Panc1 (cell line): ENCODE results near the gene ETFDH. TPM values are rescaled to one million over a fixed set of nuclear protein-coding genes. Genes with fewer than 3 reads are reported as not detected.
"Not testable (repeated sequence)": the region's sequence is repeated elsewhere in the genome, so short reads cannot be mapped to it uniquely, and the experiment has no call there.

Source experiments
- ATAC-seq: fragments of 200-7000 bp; cut with Tn5 transposase; 2 replicates; pipeline ENCODE4 v1.9.1; 2020; ENCODE audit warnings: mild to moderate bottlenecking, moderate library complexity
- BruUV-seq: library from RNA; stranded (reverse); fragments of 400-500 nt; replicated peaks from 2 replicates; lab custom pipeline; 2021; lab: Mats Ljungman, UMichigan
- CTCF ChIA-PET: fragments of 300-600 bp; sonication (Branson Sonifier 250); formaldehyde crosslinking; loops from one replicate; lab custom pipeline; 2022; ENCODE audit warnings: antibody characterized with exemption; lab: Charles Lee
- POLR2A ChIA-PET: fragments of 300-600 bp; sonication (Branson Sonifier 250); formaldehyde crosslinking; loops from one replicate; lab custom pipeline; 2022; ENCODE audit warnings: antibody characterized with exemption; lab: Charles Lee
- DNase-seq: peaks from one replicate; pipeline ENCODE4 v3.0.0-alpha.2; 2010; ENCODE audit warnings: low read depth, low spot score
- H3K27ac ChIP-seq: 2 replicates; pipeline ENCODE4 v1.5.1; 2011; ENCODE audit warnings: mild to moderate bottlenecking, low read length, inconsistent platforms
- H3K27me3 ChIP-seq: fragments of 200-500 bp; sonication (Bioruptor generic); 2 replicates; pipeline ENCODE4 v1.6.0; 2014; ENCODE audit warnings: low read length, inconsistent platforms; ENCODE audit not compliant: control insufficient read depth, insufficient read depth
- H3K36me3 ChIP-seq: fragments of 200-500 bp; sonication (Bioruptor generic); 2 replicates; pipeline ENCODE4 v1.5.1; 2014; ENCODE audit warnings: inconsistent platforms, mild to moderate bottlenecking, low read length, moderate library complexity; ENCODE audit not compliant: control insufficient read depth, insufficient read depth
- H3K4me1 ChIP-seq: 2 replicates; pipeline ENCODE4 v1.5.1; 2011; ENCODE audit warnings: inconsistent platforms, mild to moderate bottlenecking, low read length, moderate library complexity; ENCODE audit not compliant: control insufficient read depth, insufficient read depth
- H3K4me3 ChIP-seq, 2 experiments: 2 replicates each; pipeline ENCODE4 v1.5.1; 2011 to 2012; ENCODE audit warnings: low read depth in 2 of 2, low read length in 2 of 2, mild to moderate bottlenecking in 2 of 2, inconsistent platforms in 1 of 2, moderate library complexity in 1 of 2
- H3K9me3 ChIP-seq: fragments of 200-500 bp; sonication (Bioruptor generic); 2 replicates; pipeline ENCODE4 v1.5.1; 2014; ENCODE audit warnings: low read depth, mild to moderate bottlenecking, inconsistent platforms, low read length, moderate library complexity; ENCODE audit not compliant: control insufficient read depth, insufficient read depth
- POLR2AphosphoS5 ChIP-seq: IDR thresholded peaks from 2 replicates; pipeline ENCODE4 v1.6.1; 2012; ENCODE audit warnings: mild to moderate bottlenecking, low read depth, low read length, moderate library complexity
- REST ChIP-seq, 2 experiments: IDR thresholded peaks; 2 replicates each; pipeline ENCODE4 v1.6.1; 2011 to 2012; ENCODE audit warnings: low read depth in 2 of 2, control low read depth in 1 of 2, low read length in 1 of 2, mild to moderate bottlenecking in 1 of 2, moderate library complexity in 1 of 2; ENCODE audit not compliant: insufficient read depth in 1 of 2
- SIN3A ChIP-seq: IDR thresholded peaks from 2 replicates; pipeline ENCODE4 v1.6.1; 2012; ENCODE audit warnings: low read depth, mild to moderate bottlenecking, low read length, moderate library complexity, borderline replicate concordance; ENCODE audit not compliant: insufficient read depth
- TCF7L2 ChIP-seq: IDR thresholded peaks from 2 replicates; pipeline ENCODE4 v1.6.1; 2011; ENCODE audit warnings: mild to moderate bottlenecking, low read depth, low read length, inconsistent platforms
- in situ Hi-C: cut with HindIII; loops from 2 replicates; pipeline ENCODE4 v1.10.0; 2016; ENCODE audit warnings: low sequenced_read_pairs, low pct_unique_long_range_greater_than_20kb
- intact Hi-C: fragments of 100-400 bp; cut with micrococcal nuclease; formaldehyde crosslinking; loops from one replicate; pipeline ENCODE4 v1.10.0; 2022; ENCODE audit not compliant: unreplicated experiment
- total RNA-seq: library from RNA; stranded (reverse); gene quantifications from one replicate; pipeline ENCODE4 v1.2.1, GENCODE V29; 2021; ENCODE audit not compliant: unreplicated experiment
- TF ChIP-seq, protein P1 (sequence below): fragments of 450-650 bp; IDR thresholded peaks from 2 replicates; pipeline ENCODE4 v1.5.1; 2017; ENCODE audit warnings: mild to moderate bottlenecking

Gene ETFDH
- total RNA-seq, 1 experiment from 2014 or later = 23.7 TPM

- in situ Hi-C loops (no loop called here), intact Hi-C loops (no loop called here)
- Histone ChIP-seq H3K4me3 (no peak overlapping the region), H3K27ac (no peak overlapping the region), H3K4me1 (no peaks in the 10 kb centered on the region), H3K27me3 (no peaks in the 10 kb centered on the region), H3K9me3 (no peaks in the 10 kb centered on the region), H3K36me3 (no peaks in the 10 kb centered on the region)
- ChIA-PET CTCF (no interaction called here), POLR2A (no interaction called here)
- ATAC-seq (no peak), DNase-seq (no peak)
- TF ChIP-seq TCF7L2 = no peak
- no peak for TF ChIP-seq SIN3A
- no peak for TF ChIP-seq REST (IDR thresholded peaks at IDR 0.05; ENCODE audit: insufficient read depth in 1 of 2, low read depth in 2 of 2, low read length in 1 of 2)
- TF ChIP-seq POLR2AphosphoS5 = no peak
- TF ChIP-seq, protein P1, sequence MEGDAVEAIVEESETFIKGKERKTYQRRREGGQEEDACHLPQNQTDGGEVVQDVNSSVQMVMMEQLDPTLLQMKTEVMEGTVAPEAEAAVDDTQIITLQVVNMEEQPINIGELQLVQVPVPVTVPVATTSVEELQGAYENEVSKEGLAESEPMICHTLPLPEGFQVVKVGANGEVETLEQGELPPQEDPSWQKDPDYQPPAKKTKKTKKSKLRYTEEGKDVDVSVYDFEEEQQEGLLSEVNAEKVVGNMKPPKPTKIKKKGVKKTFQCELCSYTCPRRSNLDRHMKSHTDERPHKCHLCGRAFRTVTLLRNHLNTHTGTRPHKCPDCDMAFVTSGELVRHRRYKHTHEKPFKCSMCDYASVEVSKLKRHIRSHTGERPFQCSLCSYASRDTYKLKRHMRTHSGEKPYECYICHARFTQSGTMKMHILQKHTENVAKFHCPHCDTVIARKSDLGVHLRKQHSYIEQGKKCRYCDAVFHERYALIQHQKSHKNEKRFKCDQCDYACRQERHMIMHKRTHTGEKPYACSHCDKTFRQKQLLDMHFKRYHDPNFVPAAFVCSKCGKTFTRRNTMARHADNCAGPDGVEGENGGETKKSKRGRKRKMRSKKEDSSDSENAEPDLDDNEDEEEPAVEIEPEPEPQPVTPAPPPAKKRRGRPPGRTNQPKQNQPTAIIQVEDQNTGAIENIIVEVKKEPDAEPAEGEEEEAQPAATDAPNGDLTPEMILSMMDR = no peak
- no TSS peak for BruUV-seq
These were observed 78.3 kb downstream of the ETFDH start for GRCh38 chr4:158750379-158750778.

DNA sequence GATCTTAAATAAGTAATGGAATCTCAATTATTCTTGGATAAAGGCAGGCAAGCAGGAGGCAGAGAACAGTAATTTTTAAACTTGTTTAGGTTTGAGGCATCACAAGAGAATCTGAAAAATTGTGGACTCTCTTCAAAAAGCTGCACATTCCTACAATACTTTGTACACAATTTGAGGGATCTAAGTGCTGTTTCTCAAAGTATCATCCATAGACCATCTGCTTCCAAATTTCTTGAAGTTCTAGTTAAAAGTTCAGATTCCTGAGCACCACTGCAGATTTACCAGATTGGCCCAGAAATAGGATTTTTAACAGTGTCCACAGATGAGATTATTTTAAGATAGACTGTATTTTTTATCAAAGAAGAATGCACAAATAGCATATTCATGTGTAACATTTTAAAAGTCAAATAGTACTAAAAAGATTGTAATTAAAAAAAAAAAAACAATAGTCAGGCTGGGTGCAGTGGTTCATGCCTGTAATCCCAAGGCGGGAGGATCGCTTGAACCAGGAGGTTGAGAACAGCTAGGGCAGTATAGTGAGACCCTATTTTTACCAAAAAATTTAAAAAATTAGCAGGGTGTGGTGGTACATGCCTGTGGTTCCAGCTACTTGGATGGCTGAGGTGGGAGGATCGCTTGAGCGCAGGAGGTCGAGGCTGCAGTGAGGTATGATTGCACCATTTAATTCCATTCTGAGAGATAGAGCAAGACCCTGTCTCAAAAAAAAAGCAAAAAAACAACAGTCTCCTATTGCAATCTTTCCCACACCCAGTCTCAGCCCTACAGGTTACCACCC is 82.5 kb downstream of the ETFDH start:
- in situ Hi-C loops = no loop called here
- no peaks in the 10 kb centered on the region for H3K36me3 ChIP-seq
- CTCF ChIA-PET = interaction anchor here (0.7 kb wide), 1 partner anchor 98 kb away, joined by 9 read pairs; no protein-coding TSS in a partner anchor
- no peak overlapping the region for H3K27ac ChIP-seq
- no peak for TF ChIP-seq REST (IDR thresholded peaks at IDR 0.05; ENCODE audit: insufficient read depth in 1 of 2, low read depth in 2 of 2, low read length in 1 of 2)
- no peak for TF ChIP-seq POLR2AphosphoS5
- TF ChIP-seq SIN3A = no peak
- TF ChIP-seq, protein P1 = no peak
- no peak for DNase-seq
- POLR2A ChIA-PET = no interaction called here
- H3K4me3 ChIP-seq = no peak overlapping the region
- H3K9me3 ChIP-seq = no peaks in the 10 kb centered on the region
- no TSS peak for BruUV-seq
- no peak for ATAC-seq
- H3K27me3 ChIP-seq = no peaks in the 10 kb centered on the region
- intact Hi-C loops = no loop called here
- H3K4me1 ChIP-seq = no peaks in the 10 kb centered on the region

GRCh38 chr4:158755819-158756218 is 83.7 kb downstream of the ETFDH start:
- CTCF ChIA-PET, ATAC-seq, H3K27ac ChIP-seq, H3K9me3 ChIP-seq, DNase-seq, in situ Hi-C loops, H3K4me1 ChIP-seq, H3K27me3 ChIP-seq, POLR2A ChIA-PET, intact Hi-C loops, H3K36me3 ChIP-seq, H3K4me3 ChIP-seq, BruUV-seq: not testable (repeated sequence)
